H1 (cell line): ENCODE measurements around the gene TCEAL6. TPM values are rescaled to one million over a fixed set of nuclear protein-coding genes. Genes with fewer than 3 reads are reported as not detected.
"Not testable (repeated sequence)": the region's sequence is repeated elsewhere in the genome, so short reads cannot be mapped to it uniquely, and the experiment has no call there.

ENCODE experiments used
- CTCF ChIA-PET: fragments of 300-600 bp; sonication (Branson Sonifier 250); formaldehyde crosslinking; loops from one replicate; lab custom pipeline; 2021; ENCODE audit not compliant: partially characterized antibody; lab: Charles Lee
- POLR2A ChIA-PET: fragments of 300-600 bp; sonication (Branson Sonifier 250); formaldehyde crosslinking; loops from one replicate; lab custom pipeline; 2021; ENCODE audit warnings: inconsistent platforms; ENCODE audit not compliant: partially characterized antibody; lab: Charles Lee
- DNase-seq, 2 experiments: peaks; one replicate each; pipeline versions ENCODE4 v3.0.0 to v3.0.0-alpha.2; 2010 to 2022; ENCODE audit warnings: low spot score in 2 of 2, low read depth in 1 of 2, mixed read lengths in 1 of 2
- FAIRE-seq: peaks from 2 replicates; lab custom pipeline; 2011; peaks lifted over from hg19 to GRCh38; lab: Jason Lieb, UNC
- H2AFZ ChIP-seq: 2 replicates; pipeline ENCODE4 v1.8.1; 2012; ENCODE audit warnings: low read length, inconsistent platforms
- H2AK5ac ChIP-seq: 2 replicates; pipeline ENCODE4 v1.6.1; 2013; ENCODE audit warnings: low read depth, low read length
- H2BK120ac ChIP-seq: replicated peaks from 2 replicates; pipeline ENCODE3; 2013; ENCODE audit warnings: low read depth, low read length, inconsistent platforms
- H2BK12ac ChIP-seq: 2 replicates; pipeline ENCODE4 v1.6.1; 2013; ENCODE audit warnings: low read depth, low read length
- H2BK15ac ChIP-seq: 2 replicates; pipeline ENCODE4 v1.6.1; 2013; ENCODE audit warnings: low read length
- H2BK20ac ChIP-seq: 2 replicates; pipeline ENCODE4 v1.6.1; 2013; ENCODE audit warnings: low read length
- H2BK5ac ChIP-seq: 2 replicates; pipeline ENCODE4 v1.6.1; 2013; ENCODE audit warnings: low read depth, low read length
- H3K14ac ChIP-seq: 2 replicates; pipeline ENCODE4 v1.6.1; 2013; ENCODE audit warnings: inconsistent platforms; ENCODE audit not compliant: insufficient read length
- H3K18ac ChIP-seq: 2 replicates; pipeline ENCODE4 v1.6.1; 2013; ENCODE audit warnings: low read length; ENCODE audit errors: extremely low read depth
- H3K23ac ChIP-seq: 2 replicates; pipeline ENCODE4 v1.6.1; 2013; ENCODE audit warnings: inconsistent platforms; ENCODE audit not compliant: insufficient read length
- H3K23me2 ChIP-seq: 2 replicates; pipeline ENCODE4 v1.6.1; 2013; ENCODE audit warnings: low read depth, low read length
- H3K27ac ChIP-seq: 2 replicates; pipeline ENCODE4 v1.6.1; 2011; ENCODE audit warnings: low read depth, low read length, inconsistent platforms
- H3K27me3 ChIP-seq, 4 experiments: replicated peaks in 1 of 4; 1 replicate in 1 of 4; 2 replicates in 3 of 4; pipeline versions ENCODE4 v1.6.1 to v1.8.1; 2011 to 2013; ENCODE audit warnings: low read length in 3 of 4, mild to moderate bottlenecking in 3 of 4, inconsistent platforms in 2 of 4, mixed read lengths in 2 of 4, moderate library complexity in 1 of 4; ENCODE audit not compliant: control insufficient read depth in 3 of 4, insufficient read depth in 3 of 4; ENCODE audit errors: extremely low read depth in 1 of 4
- H3K36me3 ChIP-seq, 4 experiments: 2 replicates each; pipeline versions ENCODE4 v1.6.1 to v1.8.1; 2011 to 2013; ENCODE audit warnings: mild to moderate bottlenecking in 4 of 4, low read length in 3 of 4, moderate library complexity in 2 of 4, control low read depth in 1 of 4, inconsistent platforms in 1 of 4; ENCODE audit not compliant: insufficient read depth in 4 of 4, control insufficient read depth in 2 of 4
- H3K4ac ChIP-seq: replicated peaks from 2 replicates; pipeline ENCODE3; 2013; ENCODE audit warnings: low read length, low read depth, mixed read lengths, inconsistent platforms; ENCODE audit not compliant: insufficient read length
- H3K4me1 ChIP-seq, 4 experiments: replicated peaks in 1 of 4; 1 replicate in 1 of 4; 2 replicates in 3 of 4; pipeline versions ENCODE4 v1.6.1 to v1.8.1; 2011 to 2013; ENCODE audit warnings: low read length in 3 of 4, inconsistent platforms in 2 of 4, mixed read lengths in 1 of 4; ENCODE audit not compliant: insufficient read depth in 4 of 4, control insufficient read depth in 3 of 4
- H3K4me2 ChIP-seq, 2 experiments: 2 replicates each; pipeline versions ENCODE4 v1.6.1 to v1.8.1; 2011 to 2013; ENCODE audit warnings: low read depth in 2 of 2, low read length in 2 of 2, control low read depth in 1 of 2, inconsistent platforms in 1 of 2, mild to moderate bottlenecking in 1 of 2; ENCODE audit not compliant: insufficient read depth in 1 of 2
- H3K4me3 ChIP-seq, 4 experiments: fragments of 200-600, 300-600 bp in 1 of 4; sonication (generic), shearing (Covaris generic), sonication (Bioruptor Twin) in 1 of 4; 2 replicates each; pipeline versions ENCODE4 v1.5.1 to v1.8.1; 2011 to 2016; ENCODE audit warnings: low read length in 4 of 4, low read depth in 3 of 4, control low read depth in 2 of 4, inconsistent platforms in 2 of 4, mild to moderate bottlenecking in 2 of 4, mixed read lengths in 1 of 4, moderate library complexity in 1 of 4; ENCODE audit not compliant: insufficient read depth in 2 of 4; ENCODE audit errors: extremely low read depth in 1 of 4
- H3K56ac ChIP-seq: replicated peaks from 2 replicates; pipeline ENCODE3; 2013; ENCODE audit warnings: low read depth, mild to moderate bottlenecking, mixed read lengths, low read length, inconsistent platforms; ENCODE audit not compliant: insufficient read length
- H3K79me1 ChIP-seq: 2 replicates; pipeline ENCODE4 v1.6.1; 2013; ENCODE audit warnings: low read depth, low read length, control low read depth
- H3K79me2 ChIP-seq, 2 experiments: 2 replicates each; pipeline versions ENCODE4 v1.6.1 to v1.8.1; 2012 to 2013; ENCODE audit warnings: low read length in 2 of 2, mild to moderate bottlenecking in 2 of 2, inconsistent platforms in 1 of 2; ENCODE audit not compliant: insufficient read depth in 2 of 2, control insufficient read depth in 1 of 2
- H3K9ac ChIP-seq, 4 experiments: replicated peaks in 1 of 4; 1 replicate in 1 of 4; 2 replicates in 3 of 4; pipeline versions ENCODE4 v1.6.1 to v1.8.1; 2011 to 2013; ENCODE audit warnings: low read depth in 3 of 4, low read length in 3 of 4, control low read depth in 2 of 4, mild to moderate bottlenecking in 2 of 4, moderate library complexity in 2 of 4, inconsistent platforms in 1 of 4; ENCODE audit errors: extremely low read depth in 1 of 4
- H3K9me3 ChIP-seq, 2 experiments: 2 replicates each; pipeline versions ENCODE4 v1.6.1 to v1.8.1; 2012 to 2013; ENCODE audit warnings: mild to moderate bottlenecking in 2 of 2, moderate library complexity in 2 of 2, control low read depth in 1 of 2, inconsistent platforms in 1 of 2, low read depth in 1 of 2, low read length in 1 of 2, mixed read lengths in 1 of 2; ENCODE audit not compliant: insufficient read depth in 2 of 2
- H4K20me1 ChIP-seq, 2 experiments: replicated peaks in 1 of 2; 2 replicates each; pipeline versions ENCODE3 to v1.8.1; 2011 to 2013; ENCODE audit warnings: inconsistent platforms in 2 of 2, low read length in 2 of 2, mild to moderate bottlenecking in 1 of 2; ENCODE audit not compliant: insufficient read depth in 2 of 2, control insufficient read depth in 1 of 2
- H4K5ac ChIP-seq: 2 replicates; pipeline ENCODE4 v1.6.1; 2013; ENCODE audit warnings: low read length, low read depth, mixed read lengths, inconsistent platforms; ENCODE audit not compliant: insufficient read length
- H4K8ac ChIP-seq: 2 replicates; pipeline ENCODE4 v1.8.0; 2013; ENCODE audit warnings: mild to moderate bottlenecking, moderate library complexity, low read length, inconsistent platforms; ENCODE audit not compliant: insufficient read depth; ENCODE audit errors: extremely low read depth
- H4K91ac ChIP-seq: replicated peaks from 2 replicates; pipeline ENCODE3; 2013; ENCODE audit warnings: low read length, mixed read lengths, inconsistent platforms; ENCODE audit not compliant: insufficient read length
- WGBS, 2 experiments: shearing (Covaris generic) in 1 of 2; methylation state at CpG; one replicate each; pipeline versions ENCODE4 v1.1.6 to v1.1.7; 2013 to 2015; ENCODE audit warnings: low lambda C conversion rate in 2 of 2, mixed read lengths in 2 of 2, inconsistent platforms in 1 of 2, low coverage in 1 of 2, missing lambda C conversion rate in 1 of 2; ENCODE audit not compliant: insufficient replicate concordance in 2 of 2, insufficient coverage in 1 of 2, insufficient read length in 1 of 2; ENCODE audit errors: extremely low coverage in 1 of 2, missing lambda C conversion rate in 1 of 2; 5-methylcytosine and 5-hydroxymethylcytosine counted together
- long read RNA-seq, 2 experiments: library from RNA in 1 of 2; library from capped mRNA in 1 of 2; stranded (forward); transcript quantifications; one replicate each; pipeline ENCODE4 v2.0.0, GENCODE V29; 2021; ENCODE audit warnings: inconsistent platforms in 1 of 2
- polyA minus RNA-seq, 3 experiments: library from RNA; depleted of rRNA, polyadenylated mRNA; stranded (reverse); fragments of >200 nt; gene quantifications; 1 replicate in 2 of 3; 2 replicates in 1 of 3; pipeline ENCODE4 v1.2.3, GENCODE V29; 2011
- polyA plus RNA-seq, 7 experiments: library from polyadenylated mRNA; depleted of rRNA in 3 of 7; stranded (reverse) in 5 of 7; unstranded in 2 of 7; fragments of >200 nt in 5 of 7; fragments of 200-250 nt in 2 of 7; gene quantifications; 1 replicate in 5 of 7; 2 replicates in 1 of 7; 4 replicates in 1 of 7; pipeline versions ENCODE4 v1.2.1 to v1.2.3, GENCODE V29; 2011 to 2013; ENCODE audit warnings: missing spikeins in 2 of 7, mixed read lengths in 2 of 7
- total RNA-seq: library from RNA; stranded (reverse); fragmentation: NEBNext Ultra II Directional; extraction: Animal tissue kit (Norgen Biotek cat#: 25700); gene quantifications from 2 replicates; pipeline ENCODE4 v1.2.1, GENCODE V29; 2021

TCEAL6 gene
- not detected in 2 replicates for total RNA-seq
- polyA plus RNA-seq (2011; rRNA removed): not detected in 2 replicates
- polyA plus RNA-seq (2011; cell fraction: cytosol; rRNA removed): not detected
- polyA plus RNA-seq (2011; cell fraction: nucleus; rRNA removed): not detected
- not detected in 4 replicates for polyA plus RNA-seq (2012, experiment 1 of 2)
- not detected for polyA plus RNA-seq (2012, experiment 2 of 2)
- polyA plus RNA-seq (2013, experiment 1 of 2): 0.20 TPM
- 0.42 TPM for polyA plus RNA-seq (2013, experiment 2 of 2)
- not detected in 2 replicates for polyA minus RNA-seq (2011; rRNA and poly(A)+ RNA removed)
- not detected for polyA minus RNA-seq (2011; cell fraction: cytosol; rRNA and poly(A)+ RNA removed)
- polyA minus RNA-seq (2011; cell fraction: nucleus; rRNA and poly(A)+ RNA removed): not detected
- long read RNA-seq, experiment 1: 0 reads
- long read RNA-seq, experiment 2: 0 reads

DNA sequence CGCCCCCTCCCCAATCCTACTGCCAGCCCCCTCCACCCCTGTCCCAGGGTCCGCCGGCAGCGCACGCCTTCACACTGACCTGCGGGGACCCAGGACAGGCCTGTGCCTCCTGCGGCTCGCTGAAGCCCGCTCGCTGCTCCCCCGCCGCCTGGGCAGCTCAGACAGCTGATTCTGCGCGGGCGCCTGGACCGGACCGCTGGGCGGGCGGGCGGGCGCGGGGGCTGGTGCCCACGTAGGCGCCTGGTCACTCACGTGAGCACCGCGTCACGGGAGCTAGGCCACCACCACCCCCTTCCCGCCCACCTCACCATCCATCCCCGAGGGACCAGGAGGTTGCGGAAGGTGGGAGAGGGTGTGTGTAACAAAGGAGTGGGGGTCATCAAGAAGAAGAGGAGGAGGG is at the start of gene TCEAL6:
TSS of gene TCEAL6 (minus strand) at position 208 of the 400 bp plus-strand sequence.
- H3K4me3 ChIP-seq, H2BK5ac ChIP-seq, FAIRE-seq, H4K5ac ChIP-seq, H3K79me2 ChIP-seq, H3K9ac ChIP-seq, H4K20me1 ChIP-seq, H2BK120ac ChIP-seq, H2BK12ac ChIP-seq, POLR2A ChIA-PET, H3K4me2 ChIP-seq, H4K8ac ChIP-seq, H2AFZ ChIP-seq, CTCF ChIA-PET, H3K4ac ChIP-seq, H2BK20ac ChIP-seq, H3K79me1 ChIP-seq, H4K91ac ChIP-seq, H3K56ac ChIP-seq, H3K4me1 ChIP-seq, H3K36me3 ChIP-seq, H3K14ac ChIP-seq, H2BK15ac ChIP-seq, H3K27ac ChIP-seq, DNase-seq, H3K23me2 ChIP-seq, H3K27me3 ChIP-seq, H3K18ac ChIP-seq, H3K23ac ChIP-seq, H2AK5ac ChIP-seq: not testable (repeated sequence)
- peaks cover 2 to 20% of the 10 kb centered on the region in 2 experiments; a peak in 3 of 4 replicates for H3K9me3 ChIP-seq
- WGBS, 2 experiments: no CpG with 5 or more reads among the region's 31 CpGs
